RWPE2 (cell line): ENCODE data around the gene TCF7.
"Not testable (repeated sequence)": the region's sequence is repeated elsewhere in the genome, so short reads cannot be mapped to it uniquely, and the experiment has no call there.

Experiments
- ATAC-seq: fragments of 200-7000 bp; cut with Tn5 transposase; 3 replicates; pipeline ENCODE4 v1.9.1; 2021; ENCODE audit warnings: low read depth
- DNase-seq: peaks from one replicate; pipeline ENCODE4 v3.0.0-alpha.2; 2020; ENCODE audit warnings: low spot score
- H3K27ac ChIP-seq: fragments of 450-650 bp; 2 replicates; pipeline ENCODE4 v1.5.1; 2017; ENCODE audit warnings: mild to moderate bottlenecking; ENCODE audit not compliant: poor library complexity, severe bottlenecking
- H3K27me3 ChIP-seq: fragments of 250-450 bp; sonication (Bioruptor Pico); 2 replicates; pipeline ENCODE4 v1.5.1; 2021; ENCODE audit warnings: mild to moderate bottlenecking, moderate library complexity; ENCODE audit not compliant: insufficient read depth, poor library complexity, severe bottlenecking
- H3K36me3 ChIP-seq: fragments of 250-450 bp; sonication (Bioruptor Pico); 2 replicates; pipeline ENCODE4 v1.5.1; 2020; ENCODE audit warnings: low read depth, mild to moderate bottlenecking, moderate library complexity
- H3K4me1 ChIP-seq: fragments of 250-450 bp; sonication (Bioruptor Pico); 2 replicates; pipeline ENCODE4 v1.5.1; 2021; ENCODE audit warnings: mild to moderate bottlenecking, moderate library complexity; ENCODE audit not compliant: insufficient read depth, poor library complexity, severe bottlenecking
- H3K4me3 ChIP-seq: fragments of 250-450 bp; sonication (Bioruptor Pico); 2 replicates; pipeline ENCODE4 v1.5.1; 2021; ENCODE audit warnings: mild to moderate bottlenecking, moderate library complexity; ENCODE audit not compliant: severe bottlenecking
- H3K9me3 ChIP-seq: fragments of 250-450 bp; sonication (Bioruptor Pico); 2 replicates; pipeline ENCODE4 v1.5.1; 2021; ENCODE audit warnings: mild to moderate bottlenecking, moderate library complexity; ENCODE audit not compliant: severe bottlenecking
- CTCF ChIP-seq: fragments of 450-650 bp; IDR thresholded peaks from one replicate; pipeline ENCODE4 v1.5.1; 2017; ENCODE audit warnings: mild to moderate bottlenecking, moderate library complexity; ENCODE audit not compliant: poor library complexity, severe bottlenecking

TCF7 gene

GRCh38 chr5:134148986-134149539, 34.6 kb downstream of the TCF7 start:
- H3K36me3 ChIP-seq = peaks cover 80% of the 10 kb centered on the region
- no peak overlapping the region for H3K4me3 ChIP-seq
- no peak for TF ChIP-seq CTCF
- H3K27ac ChIP-seq = no peak overlapping the region
- H3K4me1 ChIP-seq = peaks cover 4% of the 10 kb centered on the region
- H3K27me3 ChIP-seq = no peaks in the 10 kb centered on the region
- DNase-seq (no peak), ATAC-seq (no peak)
- no peaks in the 10 kb centered on the region for H3K9me3 ChIP-seq

GRCh38 chr5:134149571-134150303, 35.3 kb downstream of the TCF7 start:
- Histone ChIP-seq H3K36me3 (peaks cover 84% of the 10 kb centered on the region), H3K4me1 (peaks cover 4% of the 10 kb centered on the region), H3K27me3 (no peaks in the 10 kb centered on the region), H3K27ac (peak overlapping the region; percentile 34), H3K4me3 (no peak overlapping the region), H3K9me3 (no peaks in the 10 kb centered on the region)
- no peak for DNase-seq
- no peak for TF ChIP-seq CTCF
- ATAC-seq = peak; percentile 47

- no peak for TF ChIP-seq CTCF
- Histone ChIP-seq H3K4me3 (no peak overlapping the region), H3K9me3 (no peaks in the 10 kb centered on the region), H3K4me1 (peaks cover 4% of the 10 kb centered on the region), H3K36me3 (peaks cover 88% of the 10 kb centered on the region), H3K27ac (no peak overlapping the region), H3K27me3 (no peaks in the 10 kb centered on the region)
- ATAC-seq (no peak), DNase-seq (no peak)
Observed at GRCh38 chr5:134151723-134152122, 37.2 kb downstream of the TCF7 start.

GRCh38 chr5:134152173-134152832, 37.8 kb downstream of the TCF7 start:
- not testable (repeated sequence) for DNase-seq, H3K27me3 ChIP-seq, H3K4me1 ChIP-seq, H3K4me3 ChIP-seq, H3K9me3 ChIP-seq, ATAC-seq, H3K27ac ChIP-seq
- peaks cover 90% of the 10 kb centered on the region for H3K36me3 ChIP-seq

- peaks cover 4% of the 10 kb centered on the region for H3K4me1 ChIP-seq
- no peak for DNase-seq
- H3K4me3 ChIP-seq = no peak overlapping the region
- no peaks in the 10 kb centered on the region for H3K9me3 ChIP-seq
- H3K27ac ChIP-seq = no peak overlapping the region
- no peak for ATAC-seq
- H3K27me3 ChIP-seq = no peaks in the 10 kb centered on the region
- peaks cover 96% of the 10 kb centered on the region for H3K36me3 ChIP-seq
- TF ChIP-seq CTCF = no peak
Observed at GRCh38 chr5:134153241-134153640, 38.8 kb downstream of the TCF7 start.
